Prostate gland (tissue), 2 donors: ENCODE results near the gene LARGE2.

Experiments used
- CTCF ChIP-seq, 4 experiments: fragments of 200-600 bp in 2 of 4; fragments of 450-650 bp in 2 of 4; sonication (generic) in 2 of 4; IDR thresholded peaks; 1 replicate in 3 of 4; 2 replicates in 1 of 4; pipeline ENCODE4 v1.5.1; 2016 to 2019; ENCODE audit warnings: antibody characterized with exemption in 4 of 4, mild to moderate bottlenecking in 2 of 4, moderate library complexity in 2 of 4
- POLR2A ChIP-seq: fragments of 450-650 bp; IDR thresholded peaks from one replicate; pipeline ENCODE4 v1.6.1; 2016; ENCODE audit warnings: antibody characterized with exemption, mild to moderate bottlenecking
- POLR2AphosphoS5 ChIP-seq: sonication (generic); formaldehyde crosslinking; IDR thresholded peaks from one replicate; pipeline ENCODE4 v1.6.1; 2017; ENCODE audit warnings: antibody characterized with exemption

- TF ChIP-seq CTCF (IDR thresholded peaks at IDR 0.05) = no peak
- no peak for TF ChIP-seq POLR2AphosphoS5
- no peak for TF ChIP-seq POLR2A
These were observed 45.2 kb upstream of the LARGE2 start for GRCh38 chr11:45877221-45877620.
